HepG2 (cell line): Measurements from ENCODE around the gene CCN6. TPM values are rescaled to one million over a fixed set of nuclear protein-coding genes. Genes with fewer than 3 reads are reported as not detected.
A peak's percentile ranks its signal among the peaks of the same experiment; 100 is the strongest.

ENCODE experiments used
- ADNP ChIP-seq: sonication (generic); formaldehyde crosslinking; IDR thresholded peaks from 2 replicates; pipeline ENCODE4 v1.4.0; 2020; ENCODE audit warnings: missing genetic modification reagents
- CENPX ChIP-seq: sonication (generic); formaldehyde crosslinking; IDR thresholded peaks from 2 replicates; pipeline ENCODE4 v1.9.0; 2021; ENCODE audit warnings: mild to moderate bottlenecking, missing genetic modification reagents, moderate library complexity
- ELF1 ChIP-seq: sonication (generic); formaldehyde crosslinking; IDR thresholded peaks from 2 replicates; pipeline ENCODE4 v1.4.0; 2020; ENCODE audit warnings: missing genetic modification reagents
- IRF2 ChIP-seq: IDR thresholded peaks from 2 replicates; pipeline ENCODE4 v1.6.1; 2018; ENCODE audit warnings: missing genetic modification reagents, missing compliant biosample characterization
- JUNB ChIP-seq: sonication (generic); formaldehyde crosslinking; IDR thresholded peaks from 2 replicates; pipeline ENCODE4 v1.8.0; 2022; ENCODE audit warnings: missing genetic modification reagents, mild to moderate bottlenecking, borderline replicate concordance
- KDM3A ChIP-seq: IDR thresholded peaks from 2 replicates; pipeline ENCODE4 v1.6.1; 2018; ENCODE audit warnings: low read depth, missing compliant biosample characterization
- MIXL1 ChIP-seq: IDR thresholded peaks from 2 replicates; pipeline ENCODE4 v1.6.1; 2016
- MYC ChIP-seq: sonication (generic); formaldehyde crosslinking; IDR thresholded peaks from 2 replicates; pipeline ENCODE4 v1.9.0; 2021; ENCODE audit warnings: missing genetic modification reagents, borderline replicate concordance
- REL ChIP-seq: sonication (generic); formaldehyde crosslinking; conservative IDR thresholded peaks from 2 replicates; pipeline ENCODE4 v1.8.0; 2022; ENCODE audit warnings: mild to moderate bottlenecking, missing genetic modification reagents, moderate library complexity
- SAFB2 ChIP-seq: sonication (generic); formaldehyde crosslinking; IDR thresholded peaks from 2 replicates; pipeline ENCODE4 v1.5.1; 2020; ENCODE audit warnings: missing genetic modification reagents, low read depth, mild to moderate bottlenecking, borderline replicate concordance
- SKIL ChIP-seq: sonication (generic); formaldehyde crosslinking; IDR thresholded peaks from 2 replicates; pipeline ENCODE4 v1.8.0; 2022; ENCODE audit warnings: missing genetic modification reagents, mild to moderate bottlenecking, moderate library complexity, borderline replicate concordance
- STAG1 ChIP-seq: sonication (generic); formaldehyde crosslinking; IDR thresholded peaks from 2 replicates; pipeline ENCODE4 v1.4.0; 2020; ENCODE audit warnings: missing genetic modification reagents
- ZBTB1 ChIP-seq: sonication (generic); formaldehyde crosslinking; IDR thresholded peaks from 2 replicates; pipeline ENCODE4 v1.4.0; 2020; ENCODE audit warnings: missing genetic modification reagents, borderline replicate concordance
- ZBTB20 ChIP-seq: sonication (generic); formaldehyde crosslinking; IDR thresholded peaks from 2 replicates; pipeline ENCODE4 v1.8.1; 2023; ENCODE audit warnings: missing genetic modification reagents, low read depth, mild to moderate bottlenecking, borderline replicate concordance
- ZC3H13 ChIP-seq: sonication (generic); formaldehyde crosslinking; IDR thresholded peaks from 2 replicates; pipeline ENCODE4 v1.8.1; 2023; ENCODE audit warnings: mild to moderate bottlenecking, missing genetic modification reagents, moderate library complexity
- ZNF24 ChIP-seq: fragments of 450-650 bp; IDR thresholded peaks from 2 replicates; pipeline ENCODE4 v1.6.1; 2017; ENCODE audit warnings: antibody characterized with exemption, mild to moderate bottlenecking
- ZNF282 ChIP-seq: fragments of 450-650 bp; IDR thresholded peaks from 2 replicates; pipeline ENCODE4 v1.6.1; 2018; ENCODE audit not compliant: partially characterized antibody
- ZNF333 ChIP-seq: sonication (generic); formaldehyde crosslinking; IDR thresholded peaks from 2 replicates; pipeline ENCODE4 v1.4.0; 2020; ENCODE audit warnings: mild to moderate bottlenecking, missing genetic modification reagents, borderline replicate concordance
- ZNF652 ChIP-seq: IDR thresholded peaks from 2 replicates; pipeline ENCODE4 v1.6.1; 2016; ENCODE audit warnings: low read depth, borderline replicate concordance
- ZNF687 ChIP-seq: sonication (generic); formaldehyde crosslinking; IDR thresholded peaks from 2 replicates; pipeline ENCODE4 v1.5.1; 2020; ENCODE audit warnings: mild to moderate bottlenecking, missing genetic modification reagents, moderate library complexity
- ZNF792 ChIP-seq: IDR thresholded peaks from 2 replicates; pipeline ENCODE4 v1.6.1; 2016
- ZNF83 ChIP-seq: sonication (generic); formaldehyde crosslinking; IDR thresholded peaks from 2 replicates; pipeline ENCODE4 v1.4.0; 2020; ENCODE audit warnings: missing genetic modification reagents, mild to moderate bottlenecking, borderline replicate concordance
- polyA plus RNA-seq, 8 experiments: library from polyadenylated mRNA; depleted of rRNA in 3 of 8; stranded (reverse) in 7 of 8; unstranded in 1 of 8; fragments of >200 nt; fragmentation: Illumina TruSeq in 4 of 8; extraction: Trizol in 4 of 8; gene quantifications; 2 replicates each; pipeline versions ENCODE4 v1.2.1 to v1.2.3, GENCODE V29; 2011 to 2016; ENCODE audit warnings: low read depth in 4 of 8, missing spikeins in 1 of 8, mixed read lengths in 1 of 8; ENCODE audit not compliant: insufficient read depth in 1 of 8
- total RNA-seq, 5 experiments: library from RNA; depleted of rRNA; stranded (reverse); fragments of >200 nt; fragmentation: Illumina TruSeq; extraction: Trizol; gene quantifications; 2 replicates each; pipeline ENCODE4 v1.2.3, GENCODE V29; 2016; ENCODE audit warnings: low read depth in 1 of 5

CCN6 gene
- total and polyA plus RNA-seq, 2 of the 13 experiments (the other 11 are each of a cell fraction or from before 2014, with no cell fraction given): not detected

GRCh38 chr6:112043032-112044007 lies 10.6 kb upstream of the CCN6 start (continued):
- no peak; the same call in 1 of the 2 replicates for TF ChIP-seq MYC (CRISPR knock-in tag)
- no peak for TF ChIP-seq ADNP (CRISPR knock-in tag)
- no peak for TF ChIP-seq ZNF652 (CRISPR knock-in tag)
- TF ChIP-seq SAFB2 (CRISPR knock-in tag): peak; percentile 23; the same call in 1 of the 2 replicates
- TF ChIP-seq ELF1 (CRISPR knock-in tag): 0 out of 2 replicates have a peak, but pooled peaks have one; percentile 36
- TF ChIP-seq SKIL (CRISPR knock-in tag): no peak
- peak; percentile 54 for TF ChIP-seq ZNF687
- peak; percentile 94 for TF ChIP-seq STAG1
- TF ChIP-seq ZNF83: no peak
- no peak; the same call in 1 of the 2 replicates for TF ChIP-seq ZNF792 (CRISPR knock-in tag)
- TF ChIP-seq MIXL1: 0 out of 2 replicates have a peak, but pooled peaks have one; percentile 53
- peak; percentile 46; the same call in 1 of the 2 replicates for TF ChIP-seq IRF2 (CRISPR knock-in tag)
- TF ChIP-seq CENPX (CRISPR knock-in tag): no peak
- no peak for TF ChIP-seq ZNF24
- TF ChIP-seq ZNF282: no peak
- peak; percentile 20; the same call in 1 of the 2 replicates for TF ChIP-seq KDM3A (CRISPR knock-in tag)
- TF ChIP-seq REL (CRISPR knock-in tag): no peak
- no peak for TF ChIP-seq JUNB (CRISPR knock-in tag)
- no peak for TF ChIP-seq ZNF333 (CRISPR knock-in tag)
- no peak for TF ChIP-seq ZBTB1 (CRISPR knock-in tag)
- TF ChIP-seq ZC3H13 (CRISPR knock-in tag): no peak
- peak; percentile 50; the same call in 1 of the 2 replicates for TF ChIP-seq ZBTB20 (CRISPR knock-in tag)
